Measurements from ENCODE around the gene WNT5B.
A peak's percentile ranks its signal among the peaks of the same experiment; 100 is the strongest.

The WNT5B gene

GRCh38 chr12:1629338-1630132 lies 504 bp downstream of the WNT5B start:
- no peak for TF ChIP-seq CTCF (IDR thresholded peaks at IDR 0.05)

GRCh38 chr12:1630133-1630826 lies 1.2 kb downstream of the WNT5B start:
- no peak for TF ChIP-seq CTCF (IDR thresholded peaks at IDR 0.05)

GRCh38 chr12:1630827-1631591 lies 2.0 kb downstream of the WNT5B start:
- no peak for TF ChIP-seq CTCF (IDR thresholded peaks at IDR 0.05)

- no peak for TF ChIP-seq CTCF (IDR thresholded peaks at IDR 0.05)
Measured at GRCh38 chr12:1632702-1633101, 3.7 kb downstream of the WNT5B start.

GRCh38 chr12:1633459-1633858 lies 4.4 kb downstream of the WNT5B start:
- TF ChIP-seq CTCF (IDR thresholded peaks at IDR 0.05): no peak

- no peak for TF ChIP-seq CTCF (IDR thresholded peaks at IDR 0.05)
Measured at GRCh38 chr12:1634149-1634548, 5.1 kb downstream of the WNT5B start.

- TF ChIP-seq CTCF (IDR thresholded peaks at IDR 0.05): peak; percentile 91
Measured at GRCh38 chr12:1634590-1635191, 5.7 kb downstream of the WNT5B start.

Measured in LNCAP (cell line).